ENCODE data around the gene HINT3.
"Not testable (repeated sequence)": the region's sequence is repeated elsewhere in the genome, so short reads cannot be mapped to it uniquely, and the experiment has no call there.

Gene HINT3

DNA sequence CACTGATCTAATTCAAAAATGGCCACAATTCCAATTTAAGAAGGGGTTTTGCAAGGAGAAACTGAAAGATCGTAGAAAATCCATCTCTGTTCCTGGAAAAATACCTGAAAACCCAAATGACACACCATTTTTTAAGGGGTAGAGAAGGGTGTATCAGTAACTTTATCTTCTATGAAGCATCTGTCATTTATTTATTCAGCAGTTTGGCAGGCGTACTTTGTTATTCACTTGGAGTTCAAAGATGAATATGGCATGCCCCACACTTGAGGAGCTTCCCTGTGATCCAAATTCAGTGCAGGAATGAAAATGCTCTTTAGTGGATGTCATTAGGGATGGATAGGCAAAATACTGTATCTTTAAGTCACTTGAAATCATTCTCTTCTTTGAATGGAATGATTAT lies 7.2 kb downstream of the HINT3 start:
- FAIRE-seq, result no peak

GRCh38 chr6:125966569-125966968 lies 10.0 kb downstream of the HINT3 start:
- FAIRE-seq, result no peak

GRCh38 chr6:125968493-125968892 lies 11.9 kb downstream of the HINT3 start:
- FAIRE-seq, result no peak

GRCh38 chr6:125970760-125971159 lies 14.2 kb downstream of the HINT3 start:
- no peak for FAIRE-seq

GRCh38 chr6:125972478-125972877 lies 15.9 kb downstream of the HINT3 start:
- not testable (repeated sequence) for FAIRE-seq

DNA sequence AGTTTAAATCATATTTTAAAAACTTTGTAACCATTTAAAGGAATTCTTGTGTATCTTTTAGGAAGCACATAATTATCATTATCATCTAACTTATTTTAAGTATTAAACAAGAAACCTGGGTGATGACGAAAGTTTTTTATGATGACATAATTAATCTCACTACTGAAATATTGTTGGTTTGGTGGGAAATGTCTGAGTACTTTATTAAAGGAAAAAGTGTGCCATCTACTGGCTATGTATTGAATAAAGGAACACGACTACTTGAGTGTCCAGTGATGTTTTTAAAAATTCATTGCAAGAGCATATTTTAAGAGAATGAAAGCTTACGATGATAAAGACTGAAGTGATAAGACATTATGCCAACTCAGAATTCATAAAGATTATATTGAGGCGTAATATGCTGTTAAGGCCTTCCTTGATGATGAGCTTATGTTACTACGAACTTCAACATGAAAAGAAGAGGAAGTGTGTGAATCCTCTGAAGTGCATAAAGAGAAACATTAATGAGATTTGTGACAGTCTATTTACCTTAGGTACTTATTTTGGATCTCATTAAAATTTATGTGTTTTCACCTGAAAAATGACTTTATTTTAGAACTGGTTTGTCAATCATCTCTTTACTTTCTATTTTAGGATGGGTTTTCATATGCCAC lies 17.8 kb downstream of the HINT3 start:
- FAIRE-seq, result peak; percentile 95

GRCh38 chr6:125979101-125979500 lies 22.5 kb downstream of the HINT3 start:
- no peak for FAIRE-seq

DNA sequence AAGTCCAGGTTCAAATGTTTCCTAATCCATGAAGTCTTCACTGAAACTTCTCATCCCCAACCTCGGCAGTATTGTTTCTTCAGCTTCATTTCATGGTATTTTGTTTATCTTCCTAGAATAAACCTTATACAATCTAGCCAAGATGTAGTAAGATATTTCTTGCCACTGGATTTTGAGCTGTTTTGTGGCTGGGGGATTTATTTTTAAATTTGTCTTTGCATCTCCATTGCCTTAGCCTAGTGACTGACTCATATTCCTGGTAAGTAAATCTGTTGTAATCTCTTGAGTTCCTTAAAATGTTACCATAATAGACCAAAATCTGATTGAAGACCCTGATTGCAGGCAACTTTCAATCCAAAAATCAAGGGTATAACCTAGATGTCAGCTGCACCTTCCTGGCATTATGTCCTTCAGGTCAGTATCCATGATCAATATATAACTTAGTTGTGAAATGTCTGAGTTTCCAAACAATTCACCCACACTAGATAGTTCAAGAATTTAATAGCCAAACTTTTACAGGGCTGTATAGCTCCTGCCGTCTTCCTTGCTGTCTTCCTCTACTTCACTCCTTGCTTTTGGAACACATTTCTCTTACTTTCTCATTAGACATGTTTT lies 25.1 kb downstream of the HINT3 start:
- FAIRE-seq, result no peak

- FAIRE-seq, result no peak
Measured at GRCh38 chr6:125983246-125983945, 26.8 kb downstream of the HINT3 start.

- no peak for FAIRE-seq
Measured at GRCh38 chr6:125984311-125984710, 27.7 kb downstream of the HINT3 start.

DNA sequence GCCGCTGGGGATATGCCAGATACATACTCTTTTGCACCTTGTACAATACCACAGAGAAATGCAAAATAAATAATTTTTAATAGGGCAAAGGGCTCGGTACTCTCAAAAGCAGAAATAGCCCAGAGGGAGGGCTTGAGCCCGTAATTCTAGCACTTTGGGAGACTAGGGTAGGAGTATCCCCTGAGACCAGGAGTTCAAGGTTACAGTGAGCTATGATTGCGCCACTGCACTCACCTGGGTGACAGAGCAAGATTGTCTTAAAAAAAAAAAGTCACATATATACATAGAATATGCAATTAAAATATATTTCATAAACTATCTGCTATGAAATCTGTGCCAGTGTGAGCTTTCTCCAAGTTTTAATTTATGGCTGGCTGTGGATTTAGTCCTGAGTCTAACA lies 29.0 kb downstream of the HINT3 start:
- FAIRE-seq, result no peak

DNA sequence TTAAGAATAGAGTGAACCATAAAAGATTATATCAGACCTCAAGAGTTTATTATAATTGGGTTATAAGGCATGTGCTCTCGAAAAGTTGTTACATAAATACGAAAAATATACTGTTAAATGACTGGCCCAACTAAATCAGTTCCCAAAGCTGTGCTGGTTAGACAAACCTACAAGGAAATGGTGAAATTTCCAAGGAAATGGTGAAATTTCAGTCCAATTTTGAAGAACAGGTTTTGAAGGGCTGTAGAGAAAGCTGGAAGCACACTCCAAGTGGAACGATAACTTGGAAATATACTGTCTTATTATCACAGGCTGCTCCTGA lies 29.4 kb downstream of the HINT3 start:
- FAIRE-seq, result no peak

- no peak for FAIRE-seq
Measured at GRCh38 chr6:125986301-125987025, 29.9 kb downstream of the HINT3 start, which contains the start of gene TRMT11. TSS of gene TRMT11 (plus strand) at chr6:125986540. CDS start at chr6:125986551, 11 bp downstream.

GRCh38 chr6:125987026-125987617 lies 30.6 kb downstream of the HINT3 start:
- no peak for FAIRE-seq

DNA sequence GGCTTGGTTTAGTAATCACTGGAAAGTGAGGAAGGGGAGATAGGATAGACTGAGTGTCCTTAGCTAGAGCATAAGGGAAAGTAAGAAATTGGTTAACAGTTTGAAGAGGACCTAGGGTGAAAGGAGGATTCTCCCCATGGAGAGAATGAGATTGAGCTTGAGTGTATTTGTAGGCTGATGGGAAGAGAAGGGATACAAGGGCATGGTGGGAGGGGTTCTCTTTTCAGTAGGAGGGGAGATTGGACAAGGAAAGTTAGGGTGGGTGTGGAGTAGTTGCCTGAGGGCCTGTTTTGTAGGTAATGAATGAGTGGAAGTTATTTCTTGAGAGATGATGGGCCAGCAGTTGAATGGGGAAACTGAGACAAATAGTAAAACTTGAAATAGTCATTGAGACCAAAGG lies 31.7 kb downstream of the HINT3 start:
- FAIRE-seq, result no peak

DNA sequence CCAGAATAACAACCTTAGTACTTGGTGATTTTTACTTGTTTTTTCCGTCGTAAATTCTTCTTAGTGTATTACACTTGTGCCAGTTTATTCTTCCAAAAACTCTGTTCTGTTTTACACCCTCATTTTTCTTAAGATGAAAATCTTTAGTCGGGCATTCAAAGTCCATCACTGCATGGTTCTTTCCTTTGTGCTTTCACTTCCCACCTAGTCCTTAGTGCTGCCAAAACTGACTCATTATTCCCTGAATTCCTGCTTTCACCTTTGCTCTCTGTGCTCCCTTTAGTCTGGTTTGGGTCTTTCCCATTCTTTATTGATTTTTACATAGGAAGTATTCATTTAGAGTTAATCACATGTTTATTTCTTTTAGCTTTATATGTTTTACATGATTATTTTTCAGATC lies 33.1 kb downstream of the HINT3 start:
- FAIRE-seq, result no peak

GRCh38 chr6:125991653-125992052 lies 35.1 kb downstream of the HINT3 start:
- no peak for FAIRE-seq

GRCh38 chr6:125994670-125995488 lies 38.3 kb downstream of the HINT3 start:
- no peak for FAIRE-seq

- peak; percentile 46 for FAIRE-seq
Measured at GRCh38 chr6:125995972-125996580, 39.5 kb downstream of the HINT3 start.

- no peak for FAIRE-seq
Measured at GRCh38 chr6:126002755-126003679, 46.4 kb downstream of the HINT3 start.

GRCh38 chr6:126007800-126008199 lies 51.2 kb downstream of the HINT3 start:
- FAIRE-seq, result no peak
